GM12891 (cell line): ENCODE data around the gene ATP6V1D.
A peak's percentile ranks its signal among the peaks of the same experiment; 100 is the strongest.

Experiments used
- DNase-seq: peaks from one replicate; pipeline ENCODE4 v3.0.0; 2011; ENCODE audit warnings: low spot score; ENCODE audit not compliant: insufficient read length
- FAIRE-seq: peaks from 2 replicates; lab custom pipeline; 2011; peaks lifted over from hg19 to GRCh38; lab: Jason Lieb, UNC
- PAX5 ChIP-seq: IDR thresholded peaks from 2 replicates; pipeline ENCODE4 v1.6.1; 2011; ENCODE audit warnings: low read length, moderate library complexity, mild to moderate bottlenecking; ENCODE audit not compliant: insufficient read depth, severe bottlenecking
- POLR2A ChIP-seq: IDR thresholded peaks from 2 replicates; pipeline ENCODE4 v1.6.1; 2011; ENCODE audit warnings: low read depth, low read length, control low read depth
- POLR2AphosphoS5 ChIP-seq: IDR thresholded peaks from 2 replicates; pipeline ENCODE4 v1.6.1; 2011; ENCODE audit warnings: low read depth, low read length, control low read depth
- POU2F2 ChIP-seq: IDR thresholded peaks from 2 replicates; pipeline ENCODE4 v1.6.1; 2011; ENCODE audit warnings: low read depth, mild to moderate bottlenecking, control low read depth, low read length, moderate library complexity
- SPI1 ChIP-seq: IDR thresholded peaks from 2 replicates; pipeline ENCODE4 v1.6.1; 2011; ENCODE audit warnings: low read depth, low read length, control low read depth
- TAF1 ChIP-seq: IDR thresholded peaks from 2 replicates; pipeline ENCODE4 v1.6.1; 2011; ENCODE audit warnings: low read depth, low read length, control low read depth

ATP6V1D gene

GRCh38 chr14:67393689-67394088 lies 34.1 kb upstream of the ATP6V1D start:
- no peak for TF ChIP-seq PAX5
- no peak for TF ChIP-seq POLR2A
- TF ChIP-seq POLR2AphosphoS5, result no peak
- TF ChIP-seq TAF1, result no peak
- no peak for TF ChIP-seq SPI1
- no peak for TF ChIP-seq POU2F2
- DNase-seq (no peak), FAIRE-seq (no peak)

- DNase-seq, result no peak
- no peak for FAIRE-seq
- TF ChIP-seq TAF1, result no peak
- no peak for TF ChIP-seq POLR2AphosphoS5
- TF ChIP-seq POLR2A, result no peak
- TF ChIP-seq SPI1, result no peak
- no peak for TF ChIP-seq PAX5
- no peak for TF ChIP-seq POU2F2
These were observed 33.2 kb upstream of the ATP6V1D start for GRCh38 chr14:67392800-67393199.

GRCh38 chr14:67392123-67392522 lies 32.5 kb upstream of the ATP6V1D start:
- no peak for TF ChIP-seq POU2F2
- TF ChIP-seq POLR2AphosphoS5, result no peak
- TF ChIP-seq POLR2A, result no peak
- no peak for TF ChIP-seq PAX5
- TF ChIP-seq SPI1, result no peak
- TF ChIP-seq TAF1, result no peak
- FAIRE-seq (no peak), DNase-seq (no peak)

- FAIRE-seq (no peak), DNase-seq (no peak)
- TF ChIP-seq POLR2A (no peak), SPI1 (no peak)
These were observed 31.7 kb upstream of the ATP6V1D start for GRCh38 chr14:67391268-67391667.

DNA sequence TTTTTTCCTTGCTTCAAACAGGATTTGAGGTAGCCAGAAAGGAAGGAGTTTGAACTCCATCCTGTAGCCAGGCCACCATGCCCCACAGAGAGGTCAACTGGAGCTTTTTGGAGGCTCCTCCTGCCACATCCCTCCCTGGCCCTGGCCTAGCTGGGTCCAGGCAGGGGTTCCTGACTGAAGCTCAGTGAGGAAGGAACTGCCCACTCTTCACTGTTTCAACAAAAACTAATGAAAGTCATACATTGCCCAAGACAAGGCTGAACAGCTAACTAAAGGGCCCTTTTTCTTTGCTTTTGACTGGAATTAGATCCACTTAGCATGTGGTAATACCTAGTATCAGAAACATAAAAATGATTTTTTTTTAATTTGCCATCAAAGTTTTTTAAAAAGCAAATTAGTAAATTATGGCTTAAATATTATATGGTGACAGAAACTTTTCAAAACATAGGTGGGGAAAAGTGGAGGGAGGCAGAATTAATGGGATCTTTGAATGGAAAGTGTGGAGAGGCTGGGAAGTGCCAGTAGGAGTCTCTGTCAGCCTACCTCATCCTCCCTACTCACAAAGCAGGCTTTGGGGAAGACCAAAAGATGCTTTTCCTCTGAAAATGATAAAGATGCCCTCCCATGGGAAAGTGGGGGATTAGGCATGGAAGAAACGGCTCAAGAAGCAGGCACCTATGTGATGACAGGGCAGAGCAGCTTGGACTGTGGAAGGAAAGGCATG lies 30.4 kb upstream of the ATP6V1D start:
- FAIRE-seq, result no peak
- no peak for TF ChIP-seq POU2F2
- TF ChIP-seq TAF1, result no peak
- DNase-seq, result no peak

- TF ChIP-seq TAF1 (no peak), SPI1 (no peak), PAX5 (no peak)
- FAIRE-seq (no peak), DNase-seq (no peak)
These were observed 29.7 kb upstream of the ATP6V1D start for GRCh38 chr14:67389275-67389674.

GRCh38 chr14:67387195-67387594 lies 27.6 kb upstream of the ATP6V1D start:
- TF ChIP-seq POLR2AphosphoS5 (no peak), PAX5 (no peak), POU2F2 (no peak), SPI1 (no peak), TAF1 (no peak), POLR2A (no peak)
- FAIRE-seq (no peak), DNase-seq (no peak)

DNA sequence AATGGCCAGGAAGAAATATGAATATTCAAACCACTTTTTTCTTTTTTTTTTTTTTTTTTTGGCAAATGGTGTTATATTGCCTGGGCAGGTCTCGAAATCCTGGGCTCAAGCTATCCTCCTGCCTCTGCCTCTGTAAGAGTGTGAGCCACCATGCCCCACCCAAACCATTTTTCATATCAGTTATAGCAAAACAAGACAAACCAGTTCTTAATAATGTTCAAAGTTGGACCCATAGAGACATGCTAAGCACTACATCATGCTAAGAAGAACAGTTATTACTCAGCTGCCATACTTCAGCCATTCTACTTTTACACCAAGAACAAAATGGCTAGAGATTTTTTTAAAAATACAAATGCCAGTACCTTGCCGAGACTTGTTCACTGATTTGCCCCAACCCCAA lies 26.0 kb upstream of the ATP6V1D start:
- no peak for DNase-seq
- no peak for TF ChIP-seq PAX5
- no peak for TF ChIP-seq TAF1
- no peak for TF ChIP-seq POLR2AphosphoS5
- no peak for TF ChIP-seq POU2F2
- no peak for TF ChIP-seq SPI1
- no peak for TF ChIP-seq POLR2A
- no peak for FAIRE-seq

- no peak for TF ChIP-seq POLR2AphosphoS5
- TF ChIP-seq TAF1, result no peak
- TF ChIP-seq POLR2A, result no peak
- no peak for TF ChIP-seq POU2F2
- no peak for TF ChIP-seq SPI1
- no peak for TF ChIP-seq PAX5
- DNase-seq, result no peak
- FAIRE-seq, result no peak
These were observed 25.5 kb upstream of the ATP6V1D start for GRCh38 chr14:67385120-67385519.

DNA sequence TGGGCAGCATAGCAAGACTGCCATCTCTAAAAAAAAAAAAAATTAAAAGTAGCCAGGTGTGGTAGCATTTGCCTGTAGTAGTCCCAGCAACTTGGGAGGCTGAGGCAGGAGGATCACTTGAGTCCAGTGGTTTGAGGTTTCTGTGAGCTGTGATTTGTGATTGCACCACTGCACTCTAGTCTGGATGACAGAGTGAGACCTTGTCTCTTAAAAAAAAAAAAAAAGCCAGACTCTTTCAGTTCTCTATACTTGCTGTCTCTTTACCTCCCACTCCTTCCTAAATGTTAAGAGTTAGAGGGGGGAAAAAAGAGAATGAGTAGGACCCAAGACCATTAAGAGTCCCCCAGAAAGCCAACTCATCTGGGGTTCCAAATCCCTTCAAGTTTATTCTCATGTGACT lies 18.3 kb upstream of the ATP6V1D start:
- FAIRE-seq (peak; percentile 40), DNase-seq (no peak)
- TF ChIP-seq SPI1, result peak; percentile 73
- no peak for TF ChIP-seq PAX5

DNA sequence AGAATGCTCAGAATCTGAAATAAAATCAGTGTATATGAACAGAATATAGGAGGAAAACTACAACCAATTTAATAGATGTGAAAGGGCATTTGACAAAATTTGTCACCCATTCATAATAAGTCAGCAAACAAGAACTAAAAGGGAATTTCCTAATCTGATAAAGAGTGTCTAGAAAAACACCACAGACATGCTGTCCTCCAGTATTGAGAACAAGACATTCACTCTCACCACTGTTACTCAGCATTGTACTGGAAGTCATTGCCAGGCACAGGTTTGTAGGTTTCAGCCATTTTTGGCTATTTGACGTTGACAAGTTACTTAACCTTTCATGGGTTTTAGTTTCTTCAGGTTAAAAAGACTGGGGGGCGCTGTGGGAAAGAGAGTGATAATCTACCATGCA lies 13.7 kb upstream of the ATP6V1D start:
- FAIRE-seq (no peak), DNase-seq (no peak)
- TF ChIP-seq TAF1, result no peak
- no peak for TF ChIP-seq SPI1
- TF ChIP-seq POU2F2, result no peak

DNA sequence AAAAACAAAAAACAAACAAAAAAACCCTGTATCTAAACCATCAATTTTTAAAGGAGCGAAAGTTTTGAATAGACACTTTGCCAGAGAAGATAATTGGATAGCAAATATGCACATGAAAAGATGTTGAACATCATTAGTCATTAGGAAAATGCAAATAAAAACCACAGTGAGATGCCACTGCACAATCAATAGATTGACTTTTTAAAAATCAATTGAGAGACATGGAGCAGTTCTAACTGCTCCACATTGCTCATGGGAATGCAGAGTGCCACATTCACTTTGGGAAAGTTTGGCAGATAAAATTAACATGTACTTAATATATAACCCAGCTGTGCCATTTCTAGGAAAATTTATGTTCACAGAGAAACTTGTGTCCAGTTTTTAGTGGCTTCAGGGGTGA lies 13.2 kb upstream of the ATP6V1D start:
- FAIRE-seq (no peak), DNase-seq (no peak)
- TF ChIP-seq POU2F2, result no peak
- TF ChIP-seq SPI1, result no peak
- TF ChIP-seq PAX5, result no peak
- no peak for TF ChIP-seq TAF1
- TF ChIP-seq POLR2AphosphoS5, result no peak
- no peak for TF ChIP-seq POLR2A
